ENCODE measurements around the gene BRD3. TPM values are rescaled to one million over a fixed set of nuclear protein-coding genes. Genes with fewer than 3 reads are reported as not detected.
A peak's percentile ranks its signal among the peaks of the same experiment; 100 is the strongest.
"Not testable (repeated sequence)": the region's sequence is repeated elsewhere in the genome, so short reads cannot be mapped to it uniquely, and the experiment has no call there.

The BRD3 gene
- polyA plus RNA-seq, 3 donors, result 16.4 to 18.2 (median 17.1) TPM

DNA sequence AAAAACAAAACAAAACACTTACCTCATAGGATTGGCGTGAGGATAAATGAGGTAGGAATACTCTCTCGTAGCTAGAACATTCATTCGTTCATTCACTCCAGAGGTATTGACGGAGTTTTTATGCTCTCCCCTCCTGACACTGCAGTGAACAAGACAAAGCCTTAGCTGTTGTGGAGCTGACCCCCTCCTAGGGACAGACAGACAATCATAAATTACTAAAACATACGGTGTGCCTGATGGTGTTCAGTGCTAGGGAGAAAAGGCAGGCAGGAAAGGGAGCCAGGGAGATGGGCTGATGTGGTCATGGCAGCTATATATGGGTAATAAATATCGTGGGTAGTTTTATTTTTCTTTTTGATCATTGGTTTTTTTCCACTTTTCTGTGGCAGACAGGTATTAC, 5.7 kb upstream of the BRD3 start:
- Histone ChIP-seq H3K79me2 (ENCODE audit: insufficient read depth, low read length) (no peaks in the 10 kb centered on the region), H3K27me3 (ENCODE audit: control insufficient read depth in 2 of 2, insufficient read depth in 2 of 2, low read length in 2 of 2) (peaks cover 0 to 19% of the 10 kb centered on the region in 2 donors), H3K9ac (ENCODE audit: insufficient read depth, low read length, poor library complexity, severe bottlenecking) (no peak overlapping the region), H4K20me1 (ENCODE audit: insufficient read depth, low read length) (no peaks in the 10 kb centered on the region), H3K27ac (ENCODE audit: low read depth in 1 of 2, low read length in 2 of 2) (no peak overlapping the region), H3K36me3 (replicated peaks in 1 of 2; ENCODE audit: control insufficient read depth in 1 of 2, insufficient read depth in 2 of 2, low read length in 2 of 2) (no peaks in the 10 kb centered on the region), H3K4me2 (replicated peaks; ENCODE audit: extremely low read depth, low read length, poor library complexity, severe bottlenecking) (no peak overlapping the region), H3K9me3 (replicated peaks in 1 of 2; ENCODE audit: control insufficient read depth in 1 of 2, insufficient read depth in 1 of 2, low read length in 2 of 2) (peaks cover 8% of the 10 kb centered on the region in 2 donors), H3K4me3 (replicated peaks in 1 of 3; ENCODE audit: low read depth in 2 of 3, low read length in 3 of 3) (no peak overlapping the region), H2AFZ (ENCODE audit: insufficient read depth, low read depth, low read length, poor library complexity, severe bottlenecking) (no peak overlapping the region), H3K4me1 (ENCODE audit: control insufficient read depth in 1 of 2, insufficient read depth in 2 of 2, low read length in 2 of 2) (peaks cover 6 to 9% of the 10 kb centered on the region in 2 donors)
- H3K4me1 Mint-ChIP-seq, result peaks cover 8% of the 10 kb centered on the region
- H3K27ac Mint-ChIP-seq, result no peak overlapping the region
- H3K9me3 Mint-ChIP-seq, result peaks cover 10 to 30% (median 24%) of the 10 kb centered on the region in 7 donors
- H3K36me3 Mint-ChIP-seq, result peaks cover 0 to 2% of the 10 kb centered on the region in 2 donors
- H3K4me3 Mint-ChIP-seq, result peak overlapping the region in 1 of 2 donors; percentile 6
- no peak for DNase-seq
- intact Hi-C loops (cut with micrococcal nuclease), result no loop called here
- 57% methylated on average over 1 of the region's 6 CpGs for WGBS (ENCODE audit: insufficient coverage)
- peaks cover 30 to 34% (median 34%) of the 10 kb centered on the region in 3 donors for H3K27me3 Mint-ChIP-seq (ENCODE audit: low read depth in 3 of 3)
- TF ChIP-seq, protein P1, sequence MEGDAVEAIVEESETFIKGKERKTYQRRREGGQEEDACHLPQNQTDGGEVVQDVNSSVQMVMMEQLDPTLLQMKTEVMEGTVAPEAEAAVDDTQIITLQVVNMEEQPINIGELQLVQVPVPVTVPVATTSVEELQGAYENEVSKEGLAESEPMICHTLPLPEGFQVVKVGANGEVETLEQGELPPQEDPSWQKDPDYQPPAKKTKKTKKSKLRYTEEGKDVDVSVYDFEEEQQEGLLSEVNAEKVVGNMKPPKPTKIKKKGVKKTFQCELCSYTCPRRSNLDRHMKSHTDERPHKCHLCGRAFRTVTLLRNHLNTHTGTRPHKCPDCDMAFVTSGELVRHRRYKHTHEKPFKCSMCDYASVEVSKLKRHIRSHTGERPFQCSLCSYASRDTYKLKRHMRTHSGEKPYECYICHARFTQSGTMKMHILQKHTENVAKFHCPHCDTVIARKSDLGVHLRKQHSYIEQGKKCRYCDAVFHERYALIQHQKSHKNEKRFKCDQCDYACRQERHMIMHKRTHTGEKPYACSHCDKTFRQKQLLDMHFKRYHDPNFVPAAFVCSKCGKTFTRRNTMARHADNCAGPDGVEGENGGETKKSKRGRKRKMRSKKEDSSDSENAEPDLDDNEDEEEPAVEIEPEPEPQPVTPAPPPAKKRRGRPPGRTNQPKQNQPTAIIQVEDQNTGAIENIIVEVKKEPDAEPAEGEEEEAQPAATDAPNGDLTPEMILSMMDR (IDR thresholded peaks at IDR 0.05), result no peak

GRCh38 chr9:134072683-134073082, 4.9 kb upstream of the BRD3 start:
- H3K27me3 Mint-ChIP-seq (ENCODE audit: low read depth in 3 of 3), result peaks cover 30 to 34% (median 31%) of the 10 kb centered on the region in 3 donors
- H3K9me3 ChIP-seq (replicated peaks in 1 of 2; ENCODE audit: control insufficient read depth in 1 of 2, insufficient read depth in 1 of 2, low read length in 2 of 2), result not testable (repeated sequence)

More at GRCh38 chr9:134072683-134073082, 4.9 kb upstream of the BRD3 start:
- H3K36me3 ChIP-seq (replicated peaks in 1 of 2; ENCODE audit: control insufficient read depth in 1 of 2, insufficient read depth in 2 of 2, low read length in 2 of 2); H3K4me1 Mint-ChIP-seq; H3K9ac ChIP-seq (ENCODE audit: insufficient read depth, low read length, poor library complexity, severe bottlenecking); H3K4me2 ChIP-seq (replicated peaks; ENCODE audit: extremely low read depth, low read length, poor library complexity, severe bottlenecking); intact Hi-C loops (cut with micrococcal nuclease); H3K79me2 ChIP-seq (ENCODE audit: insufficient read depth, low read length); H3K4me1 ChIP-seq (ENCODE audit: control insufficient read depth in 1 of 2, insufficient read depth in 2 of 2, low read length in 2 of 2); DNase-seq; H3K4me3 Mint-ChIP-seq; H4K20me1 ChIP-seq (ENCODE audit: insufficient read depth, low read length); H3K27ac ChIP-seq (ENCODE audit: low read depth in 1 of 2, low read length in 2 of 2); H3K4me3 ChIP-seq (replicated peaks in 1 of 3; ENCODE audit: low read depth in 2 of 3, low read length in 3 of 3); H3K36me3 Mint-ChIP-seq; H3K27ac Mint-ChIP-seq; H2AFZ ChIP-seq (ENCODE audit: insufficient read depth, low read depth, low read length, poor library complexity, severe bottlenecking): not testable (repeated sequence)
- 29% methylated on average over 1 of the region's 7 CpGs for WGBS (ENCODE audit: insufficient coverage)
- H3K27me3 ChIP-seq (ENCODE audit: control insufficient read depth in 2 of 2, insufficient read depth in 2 of 2, low read length in 2 of 2), result peaks cover 0 to 19% of the 10 kb centered on the region in 2 donors
- H3K9me3 Mint-ChIP-seq, result peaks cover 10 to 26% (median 23%) of the 10 kb centered on the region in 7 donors
